Tibial artery (tissue), 4 donors: ENCODE measurements around the gene OTOF.

Source experiments
- DNase-seq, 2 donors: peaks; one replicate each; pipeline ENCODE4 v3.0.0-alpha.2; 2019
- H3K27ac ChIP-seq, 2 donors: fragments of 200-600 bp; sonication (generic) in 1 of 2; 1 replicate in 1 of 2; 2 replicates in 1 of 2; pipeline ENCODE4 v1.5.1; 2018 to 2019; ENCODE audit warnings: mild to moderate bottlenecking in 1 of 2
- H3K27me3 ChIP-seq, 2 donors: fragments of 200-600 bp; sonication (generic) in 1 of 2; one replicate each; pipeline versions ENCODE4 v1.5.1 to v1.6.0; 2016 to 2019
- H3K36me3 ChIP-seq, 3 donors: fragments of 200-600 bp; sonication (generic) in 2 of 3; one replicate each; pipeline ENCODE4 v1.5.1; 2016 to 2019; ENCODE audit warnings: mild to moderate bottlenecking in 2 of 3
- H3K4me1 ChIP-seq, 4 donors: fragments of 200-600 bp; sonication (generic) in 2 of 4; 1 replicate in 3 of 4; 2 replicates in 1 of 4; pipeline ENCODE4 v1.5.1; 2016 to 2019
- H3K4me3 ChIP-seq, 2 donors: fragments of 200-600 bp; sonication (generic) in 1 of 2; 1 replicate in 1 of 2; 2 replicates in 1 of 2; pipeline ENCODE4 v1.5.1; 2018 to 2019; ENCODE audit warnings: mild to moderate bottlenecking in 2 of 2
- H3K9me3 ChIP-seq, 3 donors: fragments of 200-600 bp; sonication (generic) in 1 of 3; one replicate each; pipeline ENCODE4 v1.5.1; 2016 to 2019
- CTCF ChIP-seq, 2 experiments: fragments of 200-600 bp in 1 of 2; fragments of 450-650 bp in 1 of 2; IDR thresholded peaks; one replicate each; pipeline ENCODE4 v1.5.1; 2017 to 2019; ENCODE audit warnings: antibody characterized with exemption in 2 of 2, mild to moderate bottlenecking in 1 of 2, moderate library complexity in 1 of 2
- intact Hi-C: fragments of 100-400 bp; cut with DNase I; formaldehyde crosslinking; loops from one replicate; pipeline ENCODE4 v1.15.0; 2023; ENCODE audit warnings: low total_unique reads

OTOF gene

DNA sequence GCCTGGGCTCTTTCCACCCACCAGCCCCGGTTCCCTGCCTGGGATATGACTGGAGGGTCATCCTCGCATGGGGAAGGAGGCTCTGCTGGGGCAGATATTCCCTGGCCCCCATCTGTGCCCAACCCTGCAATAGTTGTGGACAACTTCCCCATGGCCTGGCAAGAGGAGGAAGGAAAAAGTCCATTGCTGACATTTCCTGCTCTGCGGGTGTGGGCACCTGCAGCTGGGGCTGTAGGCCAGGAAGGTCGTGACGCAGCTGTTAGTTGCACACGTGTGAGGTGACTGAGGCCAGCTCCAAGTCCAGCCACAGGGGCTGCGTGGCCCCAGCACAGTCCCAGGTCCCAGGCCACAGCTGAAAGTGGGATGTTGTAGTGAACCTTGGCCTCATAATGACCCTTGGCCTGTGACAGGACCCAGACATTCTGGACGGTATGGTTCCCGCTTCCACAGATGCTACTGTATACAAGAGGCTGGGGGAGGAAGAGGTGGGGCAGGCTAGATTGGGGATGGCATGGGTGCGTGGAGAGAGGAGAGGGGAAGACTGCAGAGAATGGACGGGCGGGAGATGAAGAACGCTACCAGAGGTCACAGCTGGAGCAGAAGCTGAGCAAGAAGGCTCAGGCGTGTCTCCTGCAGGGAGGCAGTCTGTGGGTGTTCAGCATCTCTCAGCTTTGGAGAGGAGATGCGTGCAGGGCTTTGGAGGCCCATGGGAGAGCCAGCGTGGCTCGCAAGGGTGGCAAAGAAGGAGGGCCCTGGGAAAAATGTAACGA, 22.1 kb downstream of the OTOF start:
- H3K36me3 ChIP-seq = no peaks in the 10 kb centered on the region
- peak; percentile 38 to 68 for DNase-seq
- intact Hi-C loops = no loop called here
- H3K27me3 ChIP-seq = no peaks in the 10 kb centered on the region
- H3K4me1 ChIP-seq = no peaks in the 10 kb centered on the region
- H3K9me3 ChIP-seq = no peaks in the 10 kb centered on the region
- no peak overlapping the region for H3K4me3 ChIP-seq
- no peak overlapping the region for H3K27ac ChIP-seq
- TF ChIP-seq CTCF (IDR thresholded peaks at IDR 0.05) = no peak

GRCh38 chr2:26455037-26455669, 22.8 kb downstream of the OTOF start:
- no peak for DNase-seq
- Histone ChIP-seq H3K9me3 (no peaks in the 10 kb centered on the region), H3K4me3 (no peak overlapping the region), H3K36me3 (no peaks in the 10 kb centered on the region), H3K4me1 (no peaks in the 10 kb centered on the region), H3K27me3 (peaks cover 0 to 4% of the 10 kb centered on the region in 2 donors), H3K27ac (no peak overlapping the region)
- intact Hi-C loops = no loop called here
- no peak for TF ChIP-seq CTCF (IDR thresholded peaks at IDR 0.05)

GRCh38 chr2:26454561-26455001, 23.3 kb downstream of the OTOF start:
- Histone ChIP-seq H3K27ac (no peak overlapping the region), H3K4me1 (no peaks in the 10 kb centered on the region), H3K36me3 (no peaks in the 10 kb centered on the region), H3K9me3 (no peaks in the 10 kb centered on the region), H3K4me3 (no peak overlapping the region), H3K27me3 (peaks cover 0 to 10% of the 10 kb centered on the region in 2 donors)
- TF ChIP-seq CTCF (IDR thresholded peaks at IDR 0.05) = no peak
- intact Hi-C loops = no loop called here
- DNase-seq = peak in 1 of 2 donors; percentile 51

- intact Hi-C loops = no loop called here
- TF ChIP-seq CTCF (IDR thresholded peaks at IDR 0.05) = no peak
- no peaks in the 10 kb centered on the region for H3K36me3 ChIP-seq
- peak in 1 of 2 donors; percentile 48 for DNase-seq
- H3K27me3 ChIP-seq = peaks cover 0 to 12% of the 10 kb centered on the region in 2 donors
- H3K9me3 ChIP-seq = no peaks in the 10 kb centered on the region
- no peak overlapping the region for H3K27ac ChIP-seq
- H3K4me1 ChIP-seq = no peaks in the 10 kb centered on the region
- no peak overlapping the region for H3K4me3 ChIP-seq
Measured at GRCh38 chr2:26453421-26454329, 24.2 kb downstream of the OTOF start.

- intact Hi-C loops = no loop called here
- Histone ChIP-seq H3K4me1 (no peaks in the 10 kb centered on the region), H3K27ac (no peak overlapping the region), H3K9me3 (no peaks in the 10 kb centered on the region), H3K36me3 (no peaks in the 10 kb centered on the region), H3K27me3 (peaks cover 0 to 12% of the 10 kb centered on the region in 2 donors), H3K4me3 (no peak overlapping the region)
- DNase-seq = no peak
- no peak for TF ChIP-seq CTCF (IDR thresholded peaks at IDR 0.05)
Measured at GRCh38 chr2:26451700-26452099, 26.2 kb downstream of the OTOF start.
